CD4-positive, alpha-beta T cell (primary cell): Measurements from ENCODE around the gene FMO4. TPM values are rescaled to one million over a fixed set of nuclear protein-coding genes. Genes with fewer than 3 reads are reported as not detected.
"Not testable (repeated sequence)": the region's sequence is repeated elsewhere in the genome, so short reads cannot be mapped to it uniquely, and the experiment has no call there.

Experiments
- ATAC-seq: fragments of 200-7000 bp; cut with Tn5 transposase; one replicate; pipeline ENCODE4 v1.10.0; 2022; ENCODE audit warnings: mild to moderate bottlenecking; ENCODE audit not compliant: poor library complexity
- CTCF ChIA-PET: fragments of 350-600 bp; sonication (Branson Sonifier 250); formaldehyde crosslinking; loops from one replicate; lab custom pipeline; 2021; ENCODE audit warnings: antibody characterized with exemption, inconsistent platforms; lab: Charles Lee
- POLR2A ChIA-PET: fragments of 350-600 bp; sonication (Branson Sonifier 250); formaldehyde crosslinking; loops from one replicate; lab custom pipeline; 2021; ENCODE audit warnings: antibody characterized with exemption, inconsistent platforms; lab: Charles Lee
- DNase-seq, 14 experiments: peaks; one replicate each; pipeline ENCODE4 v3.0.0-alpha.2; 2013 to 2020; ENCODE audit warnings: mixed read lengths in 2 of 14
- H3K27ac ChIP-seq, 2 donors: one replicate each; pipeline versions ENCODE4 v1.5.1 to v1.7.0; 2013; ENCODE audit warnings: low read length in 2 of 2, low read depth in 1 of 2, mild to moderate bottlenecking in 1 of 2
- H3K27me3 ChIP-seq, 2 experiments: 1 replicate in 1 of 2; 2 replicates in 1 of 2; pipeline versions ENCODE4 v1.6.1 to v1.7.0; 2013; ENCODE audit warnings: low read length in 2 of 2, control low read depth in 1 of 2, mild to moderate bottlenecking in 1 of 2, moderate library complexity in 1 of 2; ENCODE audit not compliant: insufficient read depth in 2 of 2, control insufficient read depth in 1 of 2
- H3K36me3 ChIP-seq: one replicate; pipeline ENCODE4 v1.6.1; 2013; ENCODE audit warnings: low read length, control low read depth; ENCODE audit not compliant: insufficient read depth
- H3K4me1 ChIP-seq: one replicate; pipeline ENCODE4 v1.6.1; 2013; ENCODE audit warnings: low read length, control low read depth; ENCODE audit not compliant: insufficient read depth
- H3K4me3 ChIP-seq: one replicate; pipeline ENCODE4 v1.5.1; 2013; ENCODE audit warnings: mild to moderate bottlenecking, low read length, moderate library complexity
- H3K9me3 ChIP-seq, 2 experiments: 1 replicate in 1 of 2; 2 replicates in 1 of 2; pipeline versions ENCODE4 v1.6.1 to v1.7.0; 2013; ENCODE audit warnings: low read length in 2 of 2, mild to moderate bottlenecking in 2 of 2, control low read depth in 1 of 2, moderate library complexity in 1 of 2; ENCODE audit not compliant: control insufficient read depth in 1 of 2, insufficient read depth in 1 of 2
- H3K27ac Mint-ChIP-seq: one replicate; pipeline ENCODE4 v1.8.0; 2020; ENCODE audit warnings: mixed read lengths
- H3K27me3 Mint-ChIP-seq: one replicate; pipeline ENCODE4 v1.8.0; 2021; ENCODE audit warnings: mixed read lengths
- H3K36me3 Mint-ChIP-seq: one replicate; pipeline ENCODE4 v1.8.0; 2021; ENCODE audit warnings: low read depth, mixed read lengths
- H3K4me1 Mint-ChIP-seq: one replicate; pipeline ENCODE4 v1.8.0; 2021; ENCODE audit warnings: low read depth, mixed read lengths
- H3K4me3 Mint-ChIP-seq: one replicate; pipeline ENCODE4 v1.8.0; 2020; ENCODE audit warnings: mild to moderate bottlenecking, mixed read lengths
- H3K9me3 Mint-ChIP-seq: one replicate; pipeline ENCODE4 v1.8.0; 2020; ENCODE audit warnings: mixed read lengths
- CTCF ChIP-seq: fragments of 200-600 bp; IDR thresholded peaks from one replicate; pipeline ENCODE4 v1.8.0; 2022; ENCODE audit warnings: antibody characterized with exemption, mild to moderate bottlenecking
- intact Hi-C, 2 experiments: fragments of 100-400 bp; cut with DNase I in 1 of 2; cut with micrococcal nuclease in 1 of 2; formaldehyde crosslinking; loops; one replicate each; pipeline versions ENCODE4 v1.15.1 to v1.9.0; 2023 to 2025; cut with DNase I, micrococcal nuclease
- total RNA-seq, 174 experiments: library from RNA in 2 of 174; stranded (reverse) in 2 of 174; gene quantifications; one replicate each; pipeline ENCODE4 v1.2.3 and lab custom pipeline; 2021 to 2026

FMO4 gene
- total RNA-seq, 2 experiments from 2014 or later, result 0.70 to 1.1 TPM

GRCh38 chr1:171334024-171334640 is 20.1 kb downstream of the FMO4 start:
- Mint-ChIP-seq H3K4me1 (no peaks in the 10 kb centered on the region), H3K27ac (no peak overlapping the region), H3K36me3 (peaks cover 13% of the 10 kb centered on the region), H3K4me3 (no peak overlapping the region), H3K9me3 (no peaks in the 10 kb centered on the region), H3K27me3 (no peaks in the 10 kb centered on the region)
- no peaks in the 10 kb centered on the region for H3K9me3 ChIP-seq
- H3K36me3 ChIP-seq, result no peaks in the 10 kb centered on the region
- no peak for TF ChIP-seq CTCF
- no peaks in the 10 kb centered on the region for H3K4me1 ChIP-seq
- DNase-seq (no peak), ATAC-seq (no peak)
- POLR2A ChIA-PET, result no interaction called here
- H3K4me3 ChIP-seq, result no peak overlapping the region
- H3K27me3 ChIP-seq, result no peaks in the 10 kb centered on the region
- intact Hi-C loops, result no loop called here
- CTCF ChIA-PET, result no interaction called here
- no peak overlapping the region for H3K27ac ChIP-seq

GRCh38 chr1:171335964-171336363 is 22.0 kb downstream of the FMO4 start:
- no peaks in the 10 kb centered on the region for H3K27me3 Mint-ChIP-seq
- H3K4me3 ChIP-seq, result no peak overlapping the region
- no peaks in the 10 kb centered on the region for H3K4me1 ChIP-seq
- ChIA-PET CTCF (no interaction called here), POLR2A (no interaction called here)
- no peak overlapping the region for H3K27ac ChIP-seq
- no peaks in the 10 kb centered on the region for H3K36me3 ChIP-seq
- H3K4me1 Mint-ChIP-seq, result no peaks in the 10 kb centered on the region
- H3K9me3 Mint-ChIP-seq, result no peaks in the 10 kb centered on the region
- no peak overlapping the region for H3K4me3 Mint-ChIP-seq
- no peak for TF ChIP-seq CTCF
- no peak overlapping the region for H3K27ac Mint-ChIP-seq
- peaks cover 18% of the 10 kb centered on the region for H3K36me3 Mint-ChIP-seq
- no peaks in the 10 kb centered on the region for H3K27me3 ChIP-seq
- ATAC-seq (no peak), DNase-seq (no peak)
- intact Hi-C loops, result no loop called here
- no peaks in the 10 kb centered on the region for H3K9me3 ChIP-seq

- H3K27me3 Mint-ChIP-seq, H3K4me1 ChIP-seq, H3K4me1 Mint-ChIP-seq, H3K9me3 ChIP-seq, ATAC-seq, H3K4me3 ChIP-seq, H3K9me3 Mint-ChIP-seq, H3K27ac ChIP-seq, POLR2A ChIA-PET, H3K27me3 ChIP-seq, intact Hi-C loops, H3K36me3 ChIP-seq, DNase-seq, CTCF ChIA-PET, H3K4me3 Mint-ChIP-seq, H3K27ac Mint-ChIP-seq: not testable (repeated sequence)
- peaks cover 21% of the 10 kb centered on the region for H3K36me3 Mint-ChIP-seq
Observed at GRCh38 chr1:171339345-171339744, 25.4 kb downstream of the FMO4 start.
